ENCODE data around the gene WDR36.

DNA sequence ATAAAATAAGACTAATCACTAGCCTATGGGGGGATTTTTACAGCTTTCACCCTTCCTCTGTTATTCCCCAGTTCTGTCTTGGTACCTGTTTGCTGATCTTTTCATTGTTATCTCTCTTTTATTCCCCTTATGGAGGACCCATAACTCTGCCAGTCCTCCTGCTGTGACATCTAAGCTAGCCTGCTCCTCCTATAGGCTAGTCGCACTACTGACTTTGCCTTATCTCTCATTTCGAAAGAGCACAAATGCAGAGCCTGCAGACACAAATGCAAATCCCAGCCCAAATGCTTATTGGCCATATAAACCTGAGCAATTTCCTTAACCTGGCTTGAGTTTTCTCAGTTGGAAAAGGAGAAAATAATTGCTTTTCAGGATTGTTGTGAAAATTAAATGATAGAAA lies 72.9 kb downstream of the WDR36 start:
- TF ChIP-seq CTCF (conservative IDR thresholded peaks at IDR 0.05; ENCODE audit: low read depth, low read length), result no peak
- no peak for TF ChIP-seq POLR2A (IDR thresholded peaks at IDR 0.05; ENCODE audit: low read depth, low read length)
- TF ChIP-seq MAFK (IDR thresholded peaks at IDR 0.05; ENCODE audit: low read depth, low read length), result no peak
- TF ChIP-seq CHD1 (IDR thresholded peaks at IDR 0.05; ENCODE audit: low read depth, low read length), result no peak
- no peak for TF ChIP-seq BHLHE40 (IDR thresholded peaks at IDR 0.05; ENCODE audit: low read depth, low read length)
- TF ChIP-seq CEBPB (IDR thresholded peaks at IDR 0.05; ENCODE audit: low read depth, low read length), result no peak

Measured in IMR-90 (cell line).